ENCODE measurements around the gene METTL9. TPM values are rescaled to one million over a fixed set of nuclear protein-coding genes. Genes with fewer than 3 reads are reported as not detected.

METTL9 gene
- total and polyA plus RNA-seq, 2 experiments from 2014 or later, result 72.5 to 152 TPM

DNA sequence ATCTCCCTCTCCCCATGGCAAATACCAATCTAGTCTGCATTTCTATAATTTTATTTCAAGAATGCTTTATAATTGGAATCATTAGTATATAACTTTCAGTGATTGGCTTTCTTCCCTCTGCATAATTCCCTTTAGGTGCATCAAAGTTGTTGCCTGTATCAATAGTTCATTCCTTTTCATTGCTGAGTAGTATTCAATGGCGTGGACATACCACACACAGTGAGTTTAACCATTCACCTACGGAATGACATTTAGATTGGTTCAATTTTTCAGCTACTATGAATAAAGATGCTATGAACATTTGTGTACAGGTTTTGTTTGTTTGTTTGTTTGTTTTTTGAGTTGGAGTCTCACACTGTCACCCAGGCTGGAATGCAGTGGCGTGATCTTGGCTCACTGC is 74.1 kb downstream of the METTL9 start:
- H2AFZ ChIP-seq, result no peak overlapping the region
- H3K79me2 ChIP-seq (replicated peaks; ENCODE audit: insufficient read depth), result no peaks in the 10 kb centered on the region
- H3K36me3 ChIP-seq (ENCODE audit: insufficient read depth), result no peaks in the 10 kb centered on the region
- ATAC-seq, result no peak
- H3F3A ChIP-seq (replicated peaks; ENCODE audit: low read depth), result no peaks in the 10 kb centered on the region
- TF ChIP-seq JUNB (IDR thresholded peaks at IDR 0.05; ENCODE audit: unreplicated experiment) (no peak), STAT1 (IDR thresholded peaks at IDR 0.05; ENCODE audit: unreplicated experiment) (no peak), ZNF331 (CRISPR knock-in tag; IDR thresholded peaks at IDR 0.05; ENCODE audit: low read depth) (no peak), POLR2AphosphoS5 (IDR thresholded peaks at IDR 0.05; ENCODE audit: low read depth) (no peak), EZH2phosphoT487 (IDR thresholded peaks at IDR 0.05; ENCODE audit: unreplicated experiment) (no peak), CREB1 (CRISPR knock-in tag; IDR thresholded peaks at IDR 0.05; ENCODE audit: low read depth) (no peak), NANOG (IDR thresholded peaks at IDR 0.05; ENCODE audit: borderline replicate concordance) (no peak), ZNF114 (CRISPR knock-in tag; IDR thresholded peaks at IDR 0.05) (no peak), EZH2 (IDR thresholded peaks at IDR 0.05; ENCODE audit: low read depth, unreplicated experiment) (no peak)
- TF ChIP-seq, protein P1, sequence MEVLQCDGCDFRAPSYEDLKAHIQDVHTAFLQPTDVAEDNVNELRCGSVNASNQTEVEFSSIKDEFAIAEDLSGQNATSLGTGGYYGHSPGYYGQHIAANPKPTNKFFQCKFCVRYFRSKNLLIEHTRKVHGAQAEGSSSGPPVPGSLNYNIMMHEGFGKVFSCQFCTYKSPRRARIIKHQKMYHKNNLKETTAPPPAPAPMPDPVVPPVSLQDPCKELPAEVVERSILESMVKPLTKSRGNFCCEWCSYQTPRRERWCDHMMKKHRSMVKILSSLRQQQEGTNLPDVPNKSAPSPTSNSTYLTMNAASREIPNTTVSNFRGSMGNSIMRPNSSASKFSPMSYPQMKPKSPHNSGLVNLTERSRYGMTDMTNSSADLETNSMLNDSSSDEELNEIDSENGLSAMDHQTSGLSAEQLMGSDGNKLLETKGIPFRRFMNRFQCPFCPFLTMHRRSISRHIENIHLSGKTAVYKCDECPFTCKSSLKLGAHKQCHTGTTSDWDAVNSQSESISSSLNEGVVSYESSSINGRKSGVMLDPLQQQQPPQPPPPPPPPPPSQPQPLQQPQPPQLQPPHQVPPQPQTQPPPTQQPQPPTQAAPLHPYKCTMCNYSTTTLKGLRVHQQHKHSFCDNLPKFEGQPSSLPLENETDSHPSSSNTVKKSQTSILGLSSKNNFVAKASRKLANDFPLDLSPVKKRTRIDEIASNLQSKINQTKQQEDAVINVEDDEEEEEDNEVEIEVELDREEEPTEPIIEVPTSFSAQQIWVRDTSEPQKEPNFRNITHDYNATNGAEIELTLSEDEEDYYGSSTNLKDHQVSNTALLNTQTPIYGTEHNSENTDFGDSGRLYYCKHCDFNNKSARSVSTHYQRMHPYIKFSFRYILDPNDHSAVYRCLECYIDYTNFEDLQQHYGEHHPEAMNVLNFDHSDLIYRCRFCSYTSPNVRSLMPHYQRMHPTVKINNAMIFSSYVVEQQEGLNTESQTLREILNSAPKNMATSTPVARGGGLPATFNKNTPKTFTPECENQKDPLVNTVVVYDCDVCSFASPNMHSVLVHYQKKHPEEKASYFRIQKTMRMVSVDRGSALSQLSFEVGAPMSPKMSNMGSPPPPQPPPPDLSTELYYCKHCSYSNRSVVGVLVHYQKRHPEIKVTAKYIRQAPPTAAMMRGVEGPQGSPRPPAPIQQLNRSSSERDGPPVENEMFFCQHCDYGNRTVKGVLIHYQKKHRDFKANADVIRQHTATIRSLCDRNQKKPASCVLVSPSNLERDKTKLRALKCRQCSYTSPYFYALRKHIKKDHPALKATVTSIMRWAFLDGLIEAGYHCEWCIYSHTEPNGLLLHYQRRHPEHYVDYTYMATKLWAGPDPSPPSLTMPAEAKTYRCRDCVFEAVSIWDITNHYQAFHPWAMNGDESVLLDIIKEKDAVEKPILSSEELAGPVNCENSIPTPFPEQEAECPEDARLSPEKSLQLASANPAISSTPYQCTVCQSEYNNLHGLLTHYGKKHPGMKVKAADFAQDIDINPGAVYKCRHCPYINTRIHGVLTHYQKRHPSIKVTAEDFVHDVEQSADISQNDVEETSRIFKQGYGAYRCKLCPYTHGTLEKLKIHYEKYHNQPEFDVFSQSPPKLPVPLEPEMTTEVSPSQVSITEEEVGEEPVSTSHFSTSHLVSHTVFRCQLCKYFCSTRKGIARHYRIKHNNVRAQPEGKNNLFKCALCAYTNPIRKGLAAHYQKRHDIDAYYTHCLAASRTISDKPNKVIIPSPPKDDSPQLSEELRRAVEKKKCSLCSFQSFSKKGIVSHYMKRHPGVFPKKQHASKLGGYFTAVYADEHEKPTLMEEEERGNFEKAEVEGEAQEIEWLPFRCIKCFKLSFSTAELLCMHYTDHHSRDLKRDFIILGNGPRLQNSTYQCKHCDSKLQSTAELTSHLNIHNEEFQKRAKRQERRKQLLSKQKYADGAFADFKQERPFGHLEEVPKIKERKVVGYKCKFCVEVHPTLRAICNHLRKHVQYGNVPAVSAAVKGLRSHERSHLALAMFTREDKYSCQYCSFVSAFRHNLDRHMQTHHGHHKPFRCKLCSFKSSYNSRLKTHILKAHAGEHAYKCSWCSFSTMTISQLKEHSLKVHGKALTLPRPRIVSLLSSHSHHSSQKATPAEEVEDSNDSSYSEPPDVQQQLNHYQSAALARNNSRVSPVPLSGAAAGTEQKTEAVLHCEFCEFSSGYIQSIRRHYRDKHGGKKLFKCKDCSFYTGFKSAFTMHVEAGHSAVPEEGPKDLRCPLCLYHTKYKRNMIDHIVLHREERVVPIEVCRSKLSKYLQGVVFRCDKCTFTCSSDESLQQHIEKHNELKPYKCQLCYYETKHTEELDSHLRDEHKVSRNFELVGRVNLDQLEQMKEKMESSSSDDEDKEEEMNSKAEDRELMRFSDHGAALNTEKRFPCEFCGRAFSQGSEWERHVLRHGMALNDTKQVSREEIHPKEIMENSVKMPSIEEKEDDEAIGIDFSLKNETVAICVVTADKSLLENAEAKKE (CRISPR knock-in tag; IDR thresholded peaks at IDR 0.05), result no peak
- TF ChIP-seq, protein P2, sequence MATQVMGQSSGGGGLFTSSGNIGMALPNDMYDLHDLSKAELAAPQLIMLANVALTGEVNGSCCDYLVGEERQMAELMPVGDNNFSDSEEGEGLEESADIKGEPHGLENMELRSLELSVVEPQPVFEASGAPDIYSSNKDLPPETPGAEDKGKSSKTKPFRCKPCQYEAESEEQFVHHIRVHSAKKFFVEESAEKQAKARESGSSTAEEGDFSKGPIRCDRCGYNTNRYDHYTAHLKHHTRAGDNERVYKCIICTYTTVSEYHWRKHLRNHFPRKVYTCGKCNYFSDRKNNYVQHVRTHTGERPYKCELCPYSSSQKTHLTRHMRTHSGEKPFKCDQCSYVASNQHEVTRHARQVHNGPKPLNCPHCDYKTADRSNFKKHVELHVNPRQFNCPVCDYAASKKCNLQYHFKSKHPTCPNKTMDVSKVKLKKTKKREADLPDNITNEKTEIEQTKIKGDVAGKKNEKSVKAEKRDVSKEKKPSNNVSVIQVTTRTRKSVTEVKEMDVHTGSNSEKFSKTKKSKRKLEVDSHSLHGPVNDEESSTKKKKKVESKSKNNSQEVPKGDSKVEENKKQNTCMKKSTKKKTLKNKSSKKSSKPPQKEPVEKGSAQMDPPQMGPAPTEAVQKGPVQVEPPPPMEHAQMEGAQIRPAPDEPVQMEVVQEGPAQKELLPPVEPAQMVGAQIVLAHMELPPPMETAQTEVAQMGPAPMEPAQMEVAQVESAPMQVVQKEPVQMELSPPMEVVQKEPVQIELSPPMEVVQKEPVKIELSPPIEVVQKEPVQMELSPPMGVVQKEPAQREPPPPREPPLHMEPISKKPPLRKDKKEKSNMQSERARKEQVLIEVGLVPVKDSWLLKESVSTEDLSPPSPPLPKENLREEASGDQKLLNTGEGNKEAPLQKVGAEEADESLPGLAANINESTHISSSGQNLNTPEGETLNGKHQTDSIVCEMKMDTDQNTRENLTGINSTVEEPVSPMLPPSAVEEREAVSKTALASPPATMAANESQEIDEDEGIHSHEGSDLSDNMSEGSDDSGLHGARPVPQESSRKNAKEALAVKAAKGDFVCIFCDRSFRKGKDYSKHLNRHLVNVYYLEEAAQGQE (IDR thresholded peaks at IDR 0.05; ENCODE audit: unreplicated experiment), result no peak
- TF ChIP-seq, protein P3, sequence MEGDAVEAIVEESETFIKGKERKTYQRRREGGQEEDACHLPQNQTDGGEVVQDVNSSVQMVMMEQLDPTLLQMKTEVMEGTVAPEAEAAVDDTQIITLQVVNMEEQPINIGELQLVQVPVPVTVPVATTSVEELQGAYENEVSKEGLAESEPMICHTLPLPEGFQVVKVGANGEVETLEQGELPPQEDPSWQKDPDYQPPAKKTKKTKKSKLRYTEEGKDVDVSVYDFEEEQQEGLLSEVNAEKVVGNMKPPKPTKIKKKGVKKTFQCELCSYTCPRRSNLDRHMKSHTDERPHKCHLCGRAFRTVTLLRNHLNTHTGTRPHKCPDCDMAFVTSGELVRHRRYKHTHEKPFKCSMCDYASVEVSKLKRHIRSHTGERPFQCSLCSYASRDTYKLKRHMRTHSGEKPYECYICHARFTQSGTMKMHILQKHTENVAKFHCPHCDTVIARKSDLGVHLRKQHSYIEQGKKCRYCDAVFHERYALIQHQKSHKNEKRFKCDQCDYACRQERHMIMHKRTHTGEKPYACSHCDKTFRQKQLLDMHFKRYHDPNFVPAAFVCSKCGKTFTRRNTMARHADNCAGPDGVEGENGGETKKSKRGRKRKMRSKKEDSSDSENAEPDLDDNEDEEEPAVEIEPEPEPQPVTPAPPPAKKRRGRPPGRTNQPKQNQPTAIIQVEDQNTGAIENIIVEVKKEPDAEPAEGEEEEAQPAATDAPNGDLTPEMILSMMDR (conservative IDR thresholded peaks at IDR 0.05; ENCODE audit: low read depth in 2 of 2), result no peak
- TF ChIP-seq, protein P4, sequence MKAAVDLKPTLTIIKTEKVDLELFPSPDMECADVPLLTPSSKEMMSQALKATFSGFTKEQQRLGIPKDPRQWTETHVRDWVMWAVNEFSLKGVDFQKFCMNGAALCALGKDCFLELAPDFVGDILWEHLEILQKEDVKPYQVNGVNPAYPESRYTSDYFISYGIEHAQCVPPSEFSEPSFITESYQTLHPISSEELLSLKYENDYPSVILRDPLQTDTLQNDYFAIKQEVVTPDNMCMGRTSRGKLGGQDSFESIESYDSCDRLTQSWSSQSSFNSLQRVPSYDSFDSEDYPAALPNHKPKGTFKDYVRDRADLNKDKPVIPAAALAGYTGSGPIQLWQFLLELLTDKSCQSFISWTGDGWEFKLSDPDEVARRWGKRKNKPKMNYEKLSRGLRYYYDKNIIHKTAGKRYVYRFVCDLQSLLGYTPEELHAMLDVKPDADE (IDR thresholded peaks at IDR 0.05), result no peak
- H3K4me3 ChIP-seq, result no peak overlapping the region
- H3K27ac Mint-ChIP-seq, result no peak overlapping the region
- H3K27me3 Mint-ChIP-seq (ENCODE audit: insufficient read depth, low read depth, poor library complexity), result no peaks in the 10 kb centered on the region
- H4K20me1 ChIP-seq (replicated peaks; ENCODE audit: insufficient read depth), result no peaks in the 10 kb centered on the region
- no peak overlapping the region for H3K4me2 ChIP-seq
- no peaks in the 10 kb centered on the region for H3K4me1 ChIP-seq (ENCODE audit: insufficient read depth)
- H3K36me3 Mint-ChIP-seq (ENCODE audit: low read depth), result no peaks in the 10 kb centered on the region
- H3K4me1 Mint-ChIP-seq, result no peaks in the 10 kb centered on the region; the same call in 2 of the 3 replicates
- peaks cover 4% of the 10 kb centered on the region; the same call in 2 of the 3 replicates for H3K9me3 Mint-ChIP-seq
- no peaks in the 10 kb centered on the region for H3K9me2 ChIP-seq (ENCODE audit: insufficient read depth)
- DNase-seq (ENCODE audit: low spot score), result no peak
- H3K4me3 Mint-ChIP-seq, result no peak overlapping the region
- H3K27me3 ChIP-seq (ENCODE audit: insufficient read depth), result no peaks in the 10 kb centered on the region
- no peak overlapping the region for H3K27ac ChIP-seq (ENCODE audit: low read depth)

Measured in GM23338 (cell line).